Activated CD8-positive, alpha-beta memory T cell treated with anti-CD3 and anti-CD28 coated beads for 48 hours (primary cell): ENCODE measurements around the gene RALGAPA2.

Experiments
- DNase-seq, 3 experiments: peaks; one replicate each; pipeline ENCODE4 v3.0.0-alpha.2; 2020; ENCODE audit warnings: low read depth in 2 of 3, low spot score in 2 of 3

Gene RALGAPA2

GRCh38 chr20:20442466-20442865, 270.0 kb downstream of the RALGAPA2 start:
- no peak for DNase-seq

- no peak for DNase-seq
These were observed 271.4 kb downstream of the RALGAPA2 start for GRCh38 chr20:20440886-20441658.

GRCh38 chr20:20440481-20440880, 272.0 kb downstream of the RALGAPA2 start:
- no peak for DNase-seq

GRCh38 chr20:20439602-20440190, 272.7 kb downstream of the RALGAPA2 start:
- DNase-seq, result no peak

- DNase-seq, result no peak
These were observed 275.1 kb downstream of the RALGAPA2 start for GRCh38 chr20:20437314-20437713.

- DNase-seq, result no peak
These were observed 275.8 kb downstream of the RALGAPA2 start for GRCh38 chr20:20436689-20437088.

GRCh38 chr20:20435453-20435852, 277.0 kb downstream of the RALGAPA2 start:
- DNase-seq, result no peak

- no peak for DNase-seq
These were observed 279.7 kb downstream of the RALGAPA2 start for GRCh38 chr20:20432618-20433286.

GRCh38 chr20:20430066-20430465, 282.4 kb downstream of the RALGAPA2 start:
- no peak for DNase-seq

GRCh38 chr20:20428067-20428466, 284.4 kb downstream of the RALGAPA2 start:
- no peak for DNase-seq

GRCh38 chr20:20427227-20427864, 285.1 kb downstream of the RALGAPA2 start:
- DNase-seq, result no peak

GRCh38 chr20:20426655-20426907, 285.9 kb downstream of the RALGAPA2 start:
- DNase-seq, result no peak

GRCh38 chr20:20425823-20426654, 286.4 kb downstream of the RALGAPA2 start:
- no peak for DNase-seq

- no peak for DNase-seq
These were observed 289.3 kb downstream of the RALGAPA2 start for GRCh38 chr20:20423117-20423516.

- DNase-seq, result no peak
These were observed 294.4 kb downstream of the RALGAPA2 start for GRCh38 chr20:20417876-20418676.

GRCh38 chr20:20415321-20415720, 297.1 kb downstream of the RALGAPA2 start:
- no peak for DNase-seq

- no peak for DNase-seq
These were observed 297.7 kb downstream of the RALGAPA2 start for GRCh38 chr20:20414640-20415220.

GRCh38 chr20:20413810-20414281, 298.6 kb downstream of the RALGAPA2 start:
- no peak for DNase-seq

- DNase-seq, result no peak
These were observed 299.7 kb downstream of the RALGAPA2 start for GRCh38 chr20:20412750-20413149.

- DNase-seq, result no peak
These were observed 300.6 kb downstream of the RALGAPA2 start for GRCh38 chr20:20411836-20412235.
